Measurements from ENCODE around the gene TMEM19.
"Not testable (repeated sequence)": the region's sequence is repeated elsewhere in the genome, so short reads cannot be mapped to it uniquely, and the experiment has no call there.

Gene TMEM19

DNA sequence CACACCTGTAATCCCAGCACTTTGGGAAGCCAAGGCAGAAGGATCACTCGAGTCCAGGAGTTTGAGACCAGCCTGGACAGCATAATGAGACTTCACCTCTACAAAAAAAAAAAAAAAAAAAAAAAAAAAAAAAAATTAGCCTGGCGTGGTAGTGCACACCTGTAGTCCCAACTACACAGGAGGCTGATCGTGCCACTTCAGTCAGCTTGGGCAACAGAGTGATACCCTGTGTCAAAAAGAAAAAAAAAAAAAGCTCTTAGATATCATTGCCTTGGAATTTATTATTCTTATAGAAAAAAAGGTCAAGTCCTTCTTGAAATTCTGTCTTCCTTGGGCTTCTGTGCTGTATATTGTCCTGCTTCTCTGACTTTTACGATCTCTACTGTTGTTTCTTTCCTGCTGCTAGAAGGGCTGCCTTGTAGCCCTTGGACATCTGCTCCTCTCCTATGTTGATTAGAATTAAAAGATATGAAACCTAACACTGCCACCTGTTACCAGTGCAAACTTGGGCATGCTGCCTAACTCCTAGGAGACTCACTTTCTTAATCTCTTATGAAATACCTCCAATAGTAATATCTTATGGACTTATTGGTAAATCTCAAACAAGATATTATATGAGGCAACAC is 5.7 kb downstream of the TMEM19 start:
- TF ChIP-seq, protein P1, sequence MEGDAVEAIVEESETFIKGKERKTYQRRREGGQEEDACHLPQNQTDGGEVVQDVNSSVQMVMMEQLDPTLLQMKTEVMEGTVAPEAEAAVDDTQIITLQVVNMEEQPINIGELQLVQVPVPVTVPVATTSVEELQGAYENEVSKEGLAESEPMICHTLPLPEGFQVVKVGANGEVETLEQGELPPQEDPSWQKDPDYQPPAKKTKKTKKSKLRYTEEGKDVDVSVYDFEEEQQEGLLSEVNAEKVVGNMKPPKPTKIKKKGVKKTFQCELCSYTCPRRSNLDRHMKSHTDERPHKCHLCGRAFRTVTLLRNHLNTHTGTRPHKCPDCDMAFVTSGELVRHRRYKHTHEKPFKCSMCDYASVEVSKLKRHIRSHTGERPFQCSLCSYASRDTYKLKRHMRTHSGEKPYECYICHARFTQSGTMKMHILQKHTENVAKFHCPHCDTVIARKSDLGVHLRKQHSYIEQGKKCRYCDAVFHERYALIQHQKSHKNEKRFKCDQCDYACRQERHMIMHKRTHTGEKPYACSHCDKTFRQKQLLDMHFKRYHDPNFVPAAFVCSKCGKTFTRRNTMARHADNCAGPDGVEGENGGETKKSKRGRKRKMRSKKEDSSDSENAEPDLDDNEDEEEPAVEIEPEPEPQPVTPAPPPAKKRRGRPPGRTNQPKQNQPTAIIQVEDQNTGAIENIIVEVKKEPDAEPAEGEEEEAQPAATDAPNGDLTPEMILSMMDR (IDR thresholded peaks at IDR 0.05; ENCODE audit: control insufficient read depth, insufficient read depth, low read depth, low read length, missing control alignments), result no peak
- no peak overlapping the region for H3K4me3 ChIP-seq (ENCODE audit: control insufficient read depth, low read depth, low read length)
- no peak for DNase-seq (ENCODE audit: low read depth)

DNA sequence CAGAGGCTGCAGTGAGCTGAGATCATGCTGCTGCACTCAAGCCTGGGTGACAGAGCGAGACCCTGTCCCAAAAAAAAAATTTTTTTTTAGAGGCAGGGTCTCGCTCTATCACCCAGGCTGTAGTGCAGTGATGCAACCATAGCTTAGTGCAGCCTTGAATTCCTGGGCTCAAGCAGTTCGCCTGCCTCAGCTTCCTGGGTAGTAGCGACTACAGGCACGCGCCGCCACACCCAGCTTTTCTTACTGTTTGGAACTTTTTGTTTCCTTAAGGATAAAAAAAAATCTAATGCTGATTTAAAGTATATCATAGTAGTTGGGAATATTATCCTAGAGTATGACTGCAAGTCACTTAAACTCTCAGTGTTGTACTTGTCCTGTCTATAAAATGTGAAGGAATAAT is 7.2 kb downstream of the TMEM19 start:
- TF ChIP-seq, protein P1 (IDR thresholded peaks at IDR 0.05; ENCODE audit: control insufficient read depth, insufficient read depth, low read depth, low read length, missing control alignments), result no peak
- no peak for DNase-seq (ENCODE audit: low read depth)
- no peak overlapping the region for H3K4me3 ChIP-seq (ENCODE audit: control insufficient read depth, low read depth, low read length)

DNA sequence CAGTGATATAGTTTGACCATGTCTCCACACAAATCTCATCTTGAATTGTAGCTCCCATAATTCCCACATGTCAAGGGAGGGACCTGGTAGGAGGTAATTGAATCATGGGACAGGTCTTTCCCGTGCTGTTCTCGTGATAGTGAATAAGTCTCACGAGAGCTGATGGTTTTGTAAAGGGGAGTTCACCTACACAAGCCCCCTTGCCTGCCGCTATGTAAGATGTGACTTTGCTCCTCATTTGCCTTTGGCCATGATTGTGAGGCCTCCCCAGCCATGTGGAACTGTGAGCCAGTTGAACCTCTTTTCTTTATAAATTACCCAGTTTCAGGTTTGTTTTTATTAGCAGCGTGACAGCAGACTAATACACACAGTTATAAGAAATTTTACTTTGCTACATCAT is 7.8 kb downstream of the TMEM19 start:
- not testable (repeated sequence) for H3K4me3 ChIP-seq (ENCODE audit: control insufficient read depth, low read depth, low read length); DNase-seq (ENCODE audit: low read depth)

DNA sequence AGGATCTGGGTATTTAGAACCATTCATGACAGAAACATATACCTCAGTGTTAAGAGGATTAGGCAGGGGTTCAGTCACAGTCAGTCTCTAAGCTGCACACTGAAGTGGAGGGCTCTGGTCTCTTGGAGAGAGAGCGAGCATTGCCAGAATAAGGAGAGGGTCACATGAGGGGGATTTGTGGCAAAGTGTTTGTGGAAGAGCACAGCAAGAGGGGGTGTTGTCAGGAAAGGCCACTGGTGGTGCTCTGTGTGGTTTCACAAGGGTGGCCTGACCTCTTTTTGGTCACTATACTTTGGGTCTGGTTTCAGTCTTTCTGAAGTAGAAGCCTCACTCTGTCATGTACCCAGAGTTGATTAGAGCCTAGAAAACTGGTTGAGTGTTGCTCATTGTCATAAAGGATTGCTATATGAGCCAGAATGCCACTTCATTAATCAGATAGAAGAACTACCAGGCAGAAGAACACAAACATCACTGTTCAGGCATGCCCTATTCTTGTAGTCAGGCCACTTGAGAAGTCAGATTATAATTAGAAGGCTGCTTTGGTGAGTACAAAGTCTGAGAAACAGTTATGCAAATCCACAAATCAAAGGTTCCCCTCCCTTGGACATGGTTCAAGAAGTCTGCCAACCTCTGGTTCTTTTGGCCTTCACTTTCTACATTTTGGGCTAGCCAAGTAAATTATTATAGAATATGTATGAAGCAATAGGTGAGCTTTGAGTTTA is 8.4 kb downstream of the TMEM19 start:
- TF ChIP-seq, protein P1 (IDR thresholded peaks at IDR 0.05; ENCODE audit: control insufficient read depth, insufficient read depth, low read depth, low read length, missing control alignments), result no peak
- DNase-seq (ENCODE audit: low read depth), result no peak
- no peak overlapping the region for H3K4me3 ChIP-seq (ENCODE audit: control insufficient read depth, low read depth, low read length)

DNA sequence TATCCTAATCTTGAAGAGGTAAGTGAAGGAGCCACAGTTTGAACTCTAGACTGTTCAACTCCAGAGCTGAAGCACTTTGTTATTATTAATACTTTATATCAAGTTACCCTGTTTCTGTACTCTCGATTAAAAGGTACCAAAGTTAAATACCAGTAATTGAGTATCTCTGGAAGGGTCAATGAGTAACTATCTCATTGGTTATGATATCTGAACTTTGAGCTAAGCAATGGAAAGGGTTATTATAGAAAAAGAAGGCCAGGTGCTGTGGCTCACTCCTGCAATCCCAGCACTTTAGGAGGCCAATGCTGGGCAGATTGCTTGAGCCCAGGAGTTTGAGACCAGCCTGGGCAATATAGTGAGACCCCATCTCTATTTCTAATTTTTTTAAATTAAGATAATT is 9.9 kb downstream of the TMEM19 start:
- TF ChIP-seq, protein P1 (IDR thresholded peaks at IDR 0.05; ENCODE audit: control insufficient read depth, insufficient read depth, low read depth, low read length, missing control alignments), result no peak
- H3K4me3 ChIP-seq (ENCODE audit: control insufficient read depth, low read depth, low read length), result no peak overlapping the region
- no peak for DNase-seq (ENCODE audit: low read depth)

DNA sequence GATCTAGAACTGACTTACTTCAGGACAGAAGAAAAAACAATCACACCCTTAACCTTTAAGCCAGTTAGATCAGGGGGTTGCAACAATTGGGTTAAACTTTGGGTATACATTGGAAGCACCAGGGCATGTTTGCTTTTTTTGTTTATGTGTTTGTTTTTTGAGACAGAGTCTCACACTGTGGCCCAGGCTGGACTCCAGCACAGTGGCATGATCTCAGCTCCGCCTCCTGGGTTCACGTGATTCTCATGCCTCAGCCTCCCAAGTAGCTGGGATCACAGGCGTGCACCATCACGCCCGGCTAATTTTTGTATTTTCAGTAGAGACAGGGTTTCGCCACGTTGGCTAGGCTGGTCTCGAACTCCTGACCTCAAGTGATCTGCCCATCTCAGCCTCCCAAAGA is 16.3 kb downstream of the TMEM19 start:
- not testable (repeated sequence) for DNase-seq (ENCODE audit: low read depth); H3K4me3 ChIP-seq (ENCODE audit: control insufficient read depth, low read depth, low read length)

DNA sequence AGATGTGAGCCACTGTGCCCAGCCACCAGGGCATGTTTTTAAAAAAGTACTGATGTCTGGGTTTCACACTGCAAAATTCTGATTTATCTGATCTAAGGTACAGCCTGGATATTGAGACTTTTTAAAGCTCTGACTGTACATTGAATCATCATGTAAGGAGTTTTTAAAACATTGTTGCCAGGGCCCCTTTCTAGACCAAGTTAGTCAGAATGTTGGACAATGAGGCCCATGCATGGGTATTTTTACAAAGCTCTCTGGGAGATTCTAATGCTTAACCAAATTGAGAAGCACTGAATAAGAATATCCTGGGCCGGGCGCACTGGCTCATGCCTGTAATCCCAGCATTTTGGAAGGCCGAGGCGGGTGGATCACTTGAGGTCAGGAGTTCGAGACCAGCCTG is 16.7 kb downstream of the TMEM19 start:
- no peak for DNase-seq (ENCODE audit: low read depth)
- H3K4me3 ChIP-seq (ENCODE audit: control insufficient read depth, low read depth, low read length), result no peak overlapping the region
- TF ChIP-seq, protein P1 (IDR thresholded peaks at IDR 0.05; ENCODE audit: control insufficient read depth, insufficient read depth, low read depth, low read length, missing control alignments), result no peak
